ENCODE results near the gene ZNF101. TPM values are rescaled to one million over a fixed set of nuclear protein-coding genes. Genes with fewer than 3 reads are reported as not detected.
"Not testable (repeated sequence)": the region's sequence is repeated elsewhere in the genome, so short reads cannot be mapped to it uniquely, and the experiment has no call there.

Gene ZNF101
- total RNA-seq, 2 donors from 2014 or later: 5.3 to 6.7 TPM

GRCh38 chr19:19687090-19687489, 18.5 kb downstream of the ZNF101 start:
- Histone ChIP-seq H3K4me1 (no peaks in the 10 kb centered on the region), H3K9me3 (peaks cover 0 to 7% (median 0%) of the 10 kb centered on the region in 3 donors), H3K27me3 (no peaks in the 10 kb centered on the region), H3K27ac (no peak overlapping the region), H3K36me3 (replicated peaks in 1 of 2; ENCODE audit: insufficient read depth in 1 of 2, low read depth in 2 of 2) (no peaks in the 10 kb centered on the region), H3K4me3 (no peak overlapping the region)
- WGBS, 2 donors: 95 to 96% methylated on average over 3 of the region's 3 CpGs
- DNase-seq: no peak
- intact Hi-C loops (cut with DNase I): no loop called here
- TF ChIP-seq POLR2A (IDR thresholded peaks at IDR 0.05): no peak
- TF ChIP-seq CTCF (IDR thresholded peaks at IDR 0.05): no peak
- peak; percentile 30 for ATAC-seq

- DNase-seq; H3K36me3 ChIP-seq (replicated peaks in 1 of 2; ENCODE audit: insufficient read depth in 1 of 2, low read depth in 2 of 2); ATAC-seq; H3K4me3 ChIP-seq; H3K9me3 ChIP-seq; H3K27me3 ChIP-seq; H3K4me1 ChIP-seq; intact Hi-C loops (cut with DNase I); H3K27ac ChIP-seq: not testable (repeated sequence)
- WGBS, 2 donors: 94 to 95% methylated on average over 9 to 10 of the region's 10 CpGs
These were observed 20.4 kb downstream of the ZNF101 start for GRCh38 chr19:19689023-19689422.

- ATAC-seq (no peak), DNase-seq (no peak)
- no peaks in the 10 kb centered on the region for H3K27me3 ChIP-seq
- H3K27ac ChIP-seq: no peak overlapping the region
- TF ChIP-seq POLR2A (IDR thresholded peaks at IDR 0.05) (no peak), CTCF (IDR thresholded peaks at IDR 0.05) (no peak)
- no peaks in the 10 kb centered on the region for H3K36me3 ChIP-seq (replicated peaks in 1 of 2; ENCODE audit: insufficient read depth in 1 of 2, low read depth in 2 of 2)
- intact Hi-C loops (cut with DNase I): no loop called here
- no peak overlapping the region for H3K4me3 ChIP-seq
- peaks cover 0 to 3% (median 0%) of the 10 kb centered on the region in 3 donors for H3K9me3 ChIP-seq
- 83 to 90% methylated on average over 10 of the region's 10 CpGs for WGBS, 2 donors
- H3K4me1 ChIP-seq: no peaks in the 10 kb centered on the region
These were observed 23.0 kb downstream of the ZNF101 start for GRCh38 chr19:19691683-19692082.

- Histone ChIP-seq H3K4me3 (no peak overlapping the region), H3K4me1 (no peaks in the 10 kb centered on the region), H3K27me3 (no peaks in the 10 kb centered on the region), H3K9me3 (peaks cover 0 to 12% (median 3%) of the 10 kb centered on the region in 3 donors), H3K27ac (no peak overlapping the region), H3K36me3 (replicated peaks in 1 of 2; ENCODE audit: insufficient read depth in 1 of 2, low read depth in 2 of 2) (no peaks in the 10 kb centered on the region)
- intact Hi-C loops (cut with DNase I): no loop called here
- WGBS, 2 donors: 73 to 90% methylated on average over 2 of the region's 2 CpGs
- no peak for TF ChIP-seq CTCF (IDR thresholded peaks at IDR 0.05)
- TF ChIP-seq POLR2A (IDR thresholded peaks at IDR 0.05): no peak
- ATAC-seq (no peak), DNase-seq (no peak)
These were observed 27.7 kb downstream of the ZNF101 start for GRCh38 chr19:19696386-19696785.

- H3K4me3 ChIP-seq: no peak overlapping the region
- H3K4me1 ChIP-seq: no peaks in the 10 kb centered on the region
- DNase-seq: no peak
- H3K36me3 ChIP-seq (replicated peaks in 1 of 2; ENCODE audit: insufficient read depth in 1 of 2, low read depth in 2 of 2): no peaks in the 10 kb centered on the region
- WGBS, 2 donors: 89 to 91% methylated on average over 5 of the region's 5 CpGs
- H3K9me3 ChIP-seq: peaks cover 0 to 18% (median 3%) of the 10 kb centered on the region in 3 donors
- TF ChIP-seq POLR2A (IDR thresholded peaks at IDR 0.05) (no peak), CTCF (IDR thresholded peaks at IDR 0.05) (no peak)
- no peak for ATAC-seq
- H3K27ac ChIP-seq: no peak overlapping the region
- intact Hi-C loops (cut with DNase I): no loop called here
- no peaks in the 10 kb centered on the region for H3K27me3 ChIP-seq
These were observed 28.9 kb downstream of the ZNF101 start for GRCh38 chr19:19697589-19697988.

GRCh38 chr19:19700493-19700892, 31.9 kb downstream of the ZNF101 start:
- H3K27ac ChIP-seq; H3K4me1 ChIP-seq; DNase-seq; intact Hi-C loops (cut with DNase I); H3K4me3 ChIP-seq; H3K27me3 ChIP-seq; H3K36me3 ChIP-seq (replicated peaks in 1 of 2; ENCODE audit: insufficient read depth in 1 of 2, low read depth in 2 of 2); ATAC-seq: not testable (repeated sequence)
- 83 to 100% methylated on average over 1 of the region's 1 CpG for WGBS, 2 donors
- peaks cover 0 to 28% (median 3%) of the 10 kb centered on the region in 3 donors for H3K9me3 ChIP-seq
